GM12878 (cell line): ENCODE data around the gene HM13. TPM values are rescaled to one million over a fixed set of nuclear protein-coding genes. Genes with fewer than 3 reads are reported as not detected.

Source experiments
- ATAC-seq: fragments of 200-7000 bp; cut with Tn5 transposase; 3 replicates; pipeline ENCODE4 v1.9.1; 2020; ENCODE audit warnings: mild to moderate bottlenecking, moderate library complexity
- BruUV-seq: library from RNA; stranded (reverse); fragments of 400-500 nt; replicated peaks from 2 replicates; lab custom pipeline; 2021; lab: Mats Ljungman, UMichigan
- CTCF ChIA-PET: fragments of 300-600 bp; sonication (Branson Sonifier 250); formaldehyde crosslinking; extraction: SDS; loops from one replicate; lab custom pipeline; 2021; ENCODE audit warnings: inconsistent platforms; lab: Yijun Ruan, JAX
- POLR2A ChIA-PET: fragments of 350-600 bp; formaldehyde crosslinking; extraction: SDS; loops from one replicate; lab custom pipeline; 2021; ENCODE audit warnings: inconsistent platforms; lab: Charles Lee
- RAD21 ChIA-PET: fragments of 300-600 bp; sonication (Branson Sonifier 250); formaldehyde crosslinking; loops from one replicate; lab custom pipeline; 2023; ENCODE audit warnings: antibody characterized with exemption; ENCODE audit not compliant: unreplicated experiment; lab: Charles Lee
- SMC1A ChIA-PET: fragments of 300-600 bp; sonication (Branson Sonifier 250); formaldehyde crosslinking; loops from one replicate; lab custom pipeline; 2023; ENCODE audit not compliant: unreplicated experiment, uncharacterized antibody; lab: Charles Lee
- DNase-seq: peaks from one replicate; pipeline ENCODE4 v3.0.0-alpha.2; 2011; ENCODE audit warnings: low read depth, low spot score
- FAIRE-seq: peaks from 3 replicates; lab custom pipeline; 2011; peaks lifted over from hg19 to GRCh38; lab: Jason Lieb, UNC
- H2AFZ ChIP-seq: 2 replicates; pipeline ENCODE4 v1.6.0; 2011; ENCODE audit warnings: low read depth, low read length, control low read depth; ENCODE audit not compliant: control insufficient read depth
- H3K27ac ChIP-seq: 2 replicates; pipeline ENCODE4 v1.5.1; 2011; ENCODE audit warnings: control low read depth; ENCODE audit not compliant: control insufficient read depth, insufficient read depth
- H3K27me3 ChIP-seq, 2 experiments: replicated peaks in 1 of 2; 2 replicates each; pipeline versions ENCODE4 v1.6.0 to v1.6.1; 2011; ENCODE audit warnings: low read length in 1 of 2; ENCODE audit not compliant: control insufficient read depth in 2 of 2, insufficient read depth in 2 of 2
- H3K36me3 ChIP-seq, 2 experiments: 2 replicates each; pipeline ENCODE4 v1.5.1; 2011; ENCODE audit warnings: low read length in 1 of 2; ENCODE audit not compliant: control insufficient read depth in 2 of 2, insufficient read depth in 2 of 2
- H3K4me1 ChIP-seq: 2 replicates; pipeline ENCODE4 v1.6.1; 2011; ENCODE audit warnings: mild to moderate bottlenecking, low read length, moderate library complexity, mixed read lengths; ENCODE audit not compliant: control insufficient read depth, insufficient read depth
- H3K4me2 ChIP-seq: 2 replicates; pipeline ENCODE4 v1.6.0; 2011; ENCODE audit warnings: control low read depth; ENCODE audit not compliant: control insufficient read depth, insufficient read depth
- H3K4me3 ChIP-seq: fragments of 200-600 bp; sonication (generic); 2 replicates; pipeline ENCODE4 v1.5.1; 2016
- H3K79me2 ChIP-seq: 2 replicates; pipeline ENCODE4 v1.6.0; 2011; ENCODE audit warnings: low read length; ENCODE audit not compliant: control insufficient read depth, insufficient read depth
- H3K9ac ChIP-seq: 2 replicates; pipeline ENCODE4 v1.8.0; 2011; ENCODE audit warnings: low read length, control low read depth, mixed read lengths; ENCODE audit not compliant: control insufficient read depth, insufficient read depth
- H3K9me3 ChIP-seq: replicated peaks from 3 replicates; pipeline ENCODE4 v1.5.1; 2011; ENCODE audit warnings: mild to moderate bottlenecking, low read length; ENCODE audit not compliant: control insufficient read depth, insufficient read depth
- H4K20me1 ChIP-seq: 2 replicates; pipeline ENCODE4 v1.6.0; 2011; ENCODE audit not compliant: control insufficient read depth, insufficient read depth
- ATF2 ChIP-seq: IDR thresholded peaks from 2 replicates; pipeline ENCODE4 v1.6.1; 2012; ENCODE audit warnings: low read length, inconsistent platforms
- CBFB ChIP-seq: IDR thresholded peaks from 2 replicates; pipeline ENCODE4 v1.6.1; 2016; ENCODE audit warnings: antibody characterized with exemption, low read depth
- E2F4 ChIP-seq: IDR thresholded peaks from 2 replicates; pipeline ENCODE4 v1.6.1; 2012; ENCODE audit warnings: low read depth, low read length, improper control_type of control experiment
- EGR1 ChIP-seq, 2 experiments: IDR thresholded peaks; 1 replicate in 1 of 2; 2 replicates in 1 of 2; pipeline ENCODE4 v1.6.1; 2011 to 2012; ENCODE audit warnings: low read depth in 2 of 2, low read length in 2 of 2, borderline replicate concordance in 1 of 2, mild to moderate bottlenecking in 1 of 2, moderate library complexity in 1 of 2
- EZH2 ChIP-seq: IDR thresholded peaks from 2 replicates; pipeline ENCODE4 v1.6.1; 2012; ENCODE audit warnings: low read depth, mild to moderate bottlenecking, control low read depth, inconsistent platforms, low read length, borderline replicate concordance; ENCODE audit not compliant: control insufficient read depth
- FOS ChIP-seq: IDR thresholded peaks from 3 replicates; pipeline ENCODE4 v1.6.1; 2011; ENCODE audit warnings: borderline replicate concordance; ENCODE audit not compliant: insufficient read length; ENCODE audit errors: extremely low read depth
- HDAC2 ChIP-seq: fragments of 200-600 bp; sonication (generic); IDR thresholded peaks from 2 replicates; pipeline ENCODE4 v1.6.1; 2017
- MEF2B ChIP-seq: fragments of 450-650 bp; IDR thresholded peaks from 2 replicates; pipeline ENCODE4 v1.6.1; 2018; ENCODE audit warnings: mild to moderate bottlenecking, moderate library complexity; ENCODE audit not compliant: partially characterized antibody, poor library complexity, severe bottlenecking
- MYB ChIP-seq: fragments of 150-350 bp; IDR thresholded peaks from 2 replicates; pipeline ENCODE4 v1.6.1; 2014; ENCODE audit warnings: mild to moderate bottlenecking, low read depth, low read length, borderline replicate concordance
- NRF1 ChIP-seq: conservative IDR thresholded peaks from 2 replicates; pipeline ENCODE4 v1.6.1; 2011; ENCODE audit warnings: mild to moderate bottlenecking, low read depth, low read length, improper control_type of control experiment
- PML ChIP-seq: IDR thresholded peaks from 2 replicates; pipeline ENCODE4 v1.6.1; 2012; ENCODE audit warnings: low read length, inconsistent platforms
- POU2F2 ChIP-seq: IDR thresholded peaks from 3 replicates; pipeline ENCODE4 v1.6.1; 2011; ENCODE audit warnings: low read depth, mild to moderate bottlenecking, low read length, borderline replicate concordance
- USF1 ChIP-seq: IDR thresholded peaks from 2 replicates; pipeline ENCODE4 v1.6.1; 2011; ENCODE audit warnings: borderline replicate concordance, low read depth, mild to moderate bottlenecking, moderate library complexity, mixed read lengths, low read length; ENCODE audit not compliant: insufficient read depth; ENCODE audit errors: extremely low read length
- WRNIP1 ChIP-seq: IDR thresholded peaks from 2 replicates; pipeline ENCODE4 v1.6.1; 2011; ENCODE audit warnings: low read depth, low read length, improper control_type of control experiment, borderline replicate concordance
- YBX1 ChIP-seq: fragments of 450-650 bp; IDR thresholded peaks from 2 replicates; pipeline ENCODE4 v1.6.1; 2016; ENCODE audit warnings: antibody characterized with exemption
- ZNF24 ChIP-seq: fragments of 450-650 bp; IDR thresholded peaks from 2 replicates; pipeline ENCODE4 v1.6.1; 2017; ENCODE audit warnings: antibody characterized with exemption, mild to moderate bottlenecking
- WGBS: methylation state at CpG from one replicate; pipeline ENCODE4 v1.1.6; 2016; ENCODE audit warnings: low lambda C conversion rate; ENCODE audit not compliant: insufficient replicate concordance, insufficient coverage; ENCODE audit errors: missing lambda C conversion rate; 5-methylcytosine and 5-hydroxymethylcytosine counted together
- in situ Hi-C: fragments of 300-500 bp; cut with MboI; formaldehyde crosslinking; loops from 9 replicates; pipeline ENCODE4 v1.14.3; 2018; ENCODE audit warnings: mixed read lengths
- intact Hi-C: fragments of 100-400 bp; cut with micrococcal nuclease; formaldehyde crosslinking; loops from one replicate; pipeline ENCODE4 v1.14.2; 2022; ENCODE audit not compliant: unreplicated experiment
- polyA plus RNA-seq, 11 experiments: library from polyadenylated mRNA; depleted of rRNA in 4 of 11; unstranded in 6 of 11; stranded (reverse) in 5 of 11; fragments of >200 nt; fragmentation: Nextera tagmentation in 4 of 11; fragmentation: Illumina TruSeq in 1 of 11; extraction: Ambion mirVana in 4 of 11; extraction: Trizol in 1 of 11; gene quantifications; 1 replicate in 1 of 11; 2 replicates in 10 of 11; pipeline versions ENCODE4 v1.2.1 to v1.2.3, GENCODE V29; 2011 to 2016; ENCODE audit warnings: inconsistent platforms in 2 of 11, missing spikeins in 2 of 11, low read depth in 1 of 11
- total RNA-seq, 4 experiments: library from RNA; depleted of rRNA in 3 of 4; stranded (reverse); fragments of >200 nt in 3 of 4; fragmentation: Illumina TruSeq in 1 of 4; extraction: Trizol in 1 of 4; gene quantifications; 2 replicates each; pipeline versions ENCODE4 v1.2.1 to v1.2.3, GENCODE V29; 2013 to 2021
- TF ChIP-seq, protein P1 (sequence below): fragments of 150-350 bp; IDR thresholded peaks from 2 replicates; pipeline ENCODE4 v1.6.1; 2014; ENCODE audit warnings: mild to moderate bottlenecking, low read depth, low read length

The HM13 gene
- total and polyA plus RNA-seq, 10 of the 15 experiments (the other 5 are each of a cell fraction or from before 2014, with no cell fraction given), result 4.8 to 185 (median 81.7) TPM

GRCh38 chr20:31577194-31577593 lies 63.0 kb downstream of the HM13 start (continued):
- TF ChIP-seq ATF2 (no peak), USF1 (no peak), ZNF24 (no peak), EGR1 (IDR thresholded peaks at IDR 0.05; ENCODE audit: borderline replicate concordance in 1 of 2, low read depth in 2 of 2, low read length in 2 of 2) (no peak)
- TF ChIP-seq, protein P1, sequence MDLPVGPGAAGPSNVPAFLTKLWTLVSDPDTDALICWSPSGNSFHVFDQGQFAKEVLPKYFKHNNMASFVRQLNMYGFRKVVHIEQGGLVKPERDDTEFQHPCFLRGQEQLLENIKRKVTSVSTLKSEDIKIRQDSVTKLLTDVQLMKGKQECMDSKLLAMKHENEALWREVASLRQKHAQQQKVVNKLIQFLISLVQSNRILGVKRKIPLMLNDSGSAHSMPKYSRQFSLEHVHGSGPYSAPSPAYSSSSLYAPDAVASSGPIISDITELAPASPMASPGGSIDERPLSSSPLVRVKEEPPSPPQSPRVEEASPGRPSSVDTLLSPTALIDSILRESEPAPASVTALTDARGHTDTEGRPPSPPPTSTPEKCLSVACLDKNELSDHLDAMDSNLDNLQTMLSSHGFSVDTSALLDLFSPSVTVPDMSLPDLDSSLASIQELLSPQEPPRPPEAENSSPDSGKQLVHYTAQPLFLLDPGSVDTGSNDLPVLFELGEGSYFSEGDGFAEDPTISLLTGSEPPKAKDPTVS, result no peak

DNA sequence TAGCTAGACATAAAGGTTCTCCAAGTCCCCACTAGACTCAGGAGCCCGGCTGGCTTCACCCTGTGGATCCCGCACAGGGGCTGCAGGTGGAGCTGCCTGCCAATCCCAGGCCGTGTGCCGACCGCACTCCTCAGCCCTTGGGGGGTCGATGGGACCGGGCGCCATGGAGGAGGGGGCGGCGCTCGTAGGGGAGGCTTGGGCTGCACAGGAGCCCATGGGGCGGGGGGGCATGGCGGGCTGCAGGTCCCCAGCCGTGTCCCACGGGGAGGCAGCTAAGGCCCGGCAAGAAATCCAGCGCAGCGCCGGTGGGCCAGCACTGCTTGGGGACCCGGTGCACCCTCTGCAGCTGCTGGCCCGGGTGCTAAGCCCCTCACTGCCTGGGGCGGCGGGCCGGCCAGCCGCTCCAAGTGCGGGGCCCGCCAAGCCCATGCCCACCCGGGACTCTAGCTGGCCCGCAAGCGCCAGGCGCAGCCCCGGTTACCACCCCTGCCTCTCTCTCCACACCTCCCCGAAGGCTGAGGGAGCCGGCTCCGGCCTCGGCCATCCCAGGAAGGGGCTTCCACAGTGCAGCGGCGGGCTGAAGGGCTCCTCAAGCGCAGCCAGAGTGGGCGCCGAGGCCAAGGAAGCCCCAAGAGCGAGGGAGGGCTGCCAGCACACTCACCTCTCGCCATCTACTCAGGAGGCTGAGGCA lies 64.4 kb downstream of the HM13 start:
- BruUV-seq, result no TSS peak
- H3K4me3 ChIP-seq, result no peak overlapping the region
- intact Hi-C loops, result no loop called here
- no peak for DNase-seq
- no peaks in the 10 kb centered on the region for H3K36me3 ChIP-seq
- H3K9me3 ChIP-seq, result no peaks in the 10 kb centered on the region
- H4K20me1 ChIP-seq, result no peaks in the 10 kb centered on the region
- no peak overlapping the region for H3K27ac ChIP-seq
- SMC1A ChIA-PET, result interaction anchor here (1.1 kb wide), 1 partner anchor 26 kb away, joined by 3 read pairs; the partner anchor contains the start of gene ID1
- no peaks in the 10 kb centered on the region; a peak in 1 of 4 replicates for H3K27me3 ChIP-seq
- peaks cover 1% of the 10 kb centered on the region for H3K4me1 ChIP-seq
- RAD21 ChIA-PET, result interaction anchor here (1.3 kb wide), 1 partner anchor 34 kb away, joined by 11 read pairs; no protein-coding TSS in a partner anchor
- no peak for ATAC-seq
- CTCF ChIA-PET, result interaction anchor here (1.4 to 29.1 kb wide), 4 partner anchors 10 to 34 kb away, joined by 4 to 958 read pairs (median 9); partner anchors contain the start of gene ID1
- in situ Hi-C loops, result no loop called here
- 83% methylated on average over 41 of the region's 43 CpGs for WGBS
- POLR2A ChIA-PET, result no interaction called here
- no peak overlapping the region for H2AFZ ChIP-seq
- H3K79me2 ChIP-seq, result no peaks in the 10 kb centered on the region
- no peak for FAIRE-seq
- no peak overlapping the region for H3K9ac ChIP-seq
- H3K4me2 ChIP-seq, result no peak overlapping the region
- no peak for TF ChIP-seq MYB
- no peak for TF ChIP-seq EZH2
- no peak for TF ChIP-seq POU2F2
- TF ChIP-seq YBX1, result no peak
- TF ChIP-seq E2F4, result no peak
- TF ChIP-seq CBFB, result no peak
- no peak for TF ChIP-seq MEF2B
- no peak for TF ChIP-seq WRNIP1
- TF ChIP-seq FOS, result no peak
- no peak for TF ChIP-seq NRF1
- TF ChIP-seq PML, result no peak
- TF ChIP-seq HDAC2, result no peak
